HPDE6-E6E7 (cell line): ENCODE results near the gene PPP2R2B.
A peak's percentile ranks its signal among the peaks of the same experiment; 100 is the strongest.
"Not testable (repeated sequence)": the region's sequence is repeated elsewhere in the genome, so short reads cannot be mapped to it uniquely, and the experiment has no call there.

Source experiments
- DNase-seq: peaks from one replicate; pipeline ENCODE4 v3.0.0; 2011; ENCODE audit warnings: missing footprints; ENCODE audit errors: extremely low spot score

The PPP2R2B gene

GRCh38 chr5:146745931-146746577, 132.5 kb downstream of the PPP2R2B start:
- DNase-seq: no peak

GRCh38 chr5:146744068-146744745, 134.3 kb downstream of the PPP2R2B start:
- DNase-seq: no peak

DNA sequence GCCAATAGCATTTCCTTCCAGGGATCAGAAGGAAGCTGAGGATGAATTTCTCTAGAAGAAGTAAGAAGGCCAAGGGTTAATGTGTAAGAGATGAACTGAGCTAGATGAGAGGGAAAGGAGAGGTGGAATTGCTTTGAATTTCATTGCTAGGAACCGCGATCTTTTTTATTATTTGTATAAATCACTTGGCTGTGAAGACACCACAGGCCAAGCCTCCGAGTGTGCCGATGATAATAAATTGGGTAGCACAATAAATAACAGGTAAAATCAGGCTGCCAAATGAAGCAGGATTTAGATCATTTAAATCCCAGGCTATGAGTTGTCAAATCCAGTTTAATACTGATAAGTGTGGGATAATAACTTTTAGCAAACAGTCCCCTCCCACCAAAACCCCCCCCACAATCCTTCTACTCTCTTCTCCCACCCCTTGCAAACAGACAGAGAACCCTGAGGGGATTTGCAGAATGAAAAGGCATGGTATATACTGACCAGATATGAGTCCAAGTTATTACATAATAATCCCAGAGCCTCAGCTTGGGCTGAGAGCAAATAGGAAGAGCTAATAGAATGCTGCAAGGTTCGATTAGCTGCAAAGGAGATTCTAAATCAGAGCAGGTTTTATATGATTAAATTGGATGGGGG, 143.5 kb downstream of the PPP2R2B start:
- DNase-seq: no peak

GRCh38 chr5:146732962-146733361, 145.6 kb downstream of the PPP2R2B start:
- DNase-seq: no peak

DNA sequence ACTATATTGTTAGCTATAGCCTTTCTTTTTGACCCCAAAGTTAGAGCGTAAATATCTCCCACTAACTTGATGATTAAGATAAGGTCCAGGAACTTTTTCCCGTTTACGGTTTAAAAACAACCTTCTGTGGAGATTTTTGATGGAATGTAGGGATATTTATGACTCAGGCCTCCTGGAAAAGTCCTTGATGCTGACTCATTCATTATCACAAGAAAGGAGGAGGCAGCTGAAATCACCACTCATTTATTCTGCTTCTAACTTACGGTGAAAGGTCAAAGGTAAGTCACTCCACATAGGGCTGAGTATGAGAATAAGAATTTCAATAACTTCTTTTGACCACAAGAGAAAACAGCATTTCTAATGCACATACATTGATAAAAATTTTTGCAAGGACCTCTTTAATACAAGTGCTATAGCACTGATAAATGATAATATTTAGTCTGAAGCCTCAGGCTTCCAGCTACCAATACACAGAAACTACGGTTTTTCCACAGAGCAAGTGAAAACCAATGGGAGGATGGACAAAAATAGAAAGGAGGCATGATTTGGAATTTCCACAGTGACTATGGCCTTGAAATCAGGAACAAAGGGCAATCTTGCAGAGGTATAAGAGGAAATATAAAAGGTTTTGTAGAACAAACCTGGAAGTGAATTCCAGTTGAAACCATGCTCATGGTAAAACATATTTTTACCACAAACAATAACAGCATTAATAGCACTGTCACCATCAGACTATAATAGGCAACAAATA, 146.5 kb downstream of the PPP2R2B start:
- DNase-seq: peak; percentile 56

DNA sequence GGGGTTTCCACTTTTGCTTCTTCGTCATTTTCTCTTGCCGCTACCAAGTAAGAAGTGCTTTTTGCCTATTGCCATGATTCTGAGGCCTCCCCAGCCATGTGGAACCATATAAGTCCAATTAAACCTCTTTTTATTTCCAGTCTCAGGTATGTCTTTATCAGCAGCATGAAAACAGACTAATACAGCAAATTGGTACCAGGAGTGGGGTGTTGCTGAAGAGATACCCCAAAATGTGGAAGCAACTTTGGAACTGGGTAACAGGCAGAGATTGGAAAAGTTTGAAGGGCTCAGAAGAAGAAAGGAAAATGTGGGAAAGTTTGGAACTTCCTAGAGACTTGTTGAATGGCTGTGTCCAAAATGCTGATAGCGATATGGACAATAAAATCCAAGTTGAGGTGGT, 149.8 kb downstream of the PPP2R2B start:
- not testable (repeated sequence) for DNase-seq

DNA sequence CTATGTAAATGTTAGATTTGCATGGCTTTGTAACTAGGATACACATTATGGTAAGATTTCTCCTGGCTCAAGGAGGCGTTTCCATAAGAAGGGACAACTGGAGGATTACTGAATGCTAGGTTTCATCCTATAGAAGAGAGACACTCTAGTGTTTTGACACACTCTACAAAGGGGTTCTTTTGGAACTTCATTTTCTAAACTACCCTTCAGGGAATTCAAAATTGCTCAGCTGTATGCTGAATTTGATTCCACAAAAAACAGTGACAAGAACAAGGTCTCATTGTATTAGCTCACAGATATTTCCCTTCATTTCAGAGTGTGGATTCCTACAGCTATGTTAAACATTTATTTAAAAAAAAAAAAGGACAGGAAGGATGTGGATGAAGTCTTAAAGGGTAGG, 151.7 kb downstream of the PPP2R2B start:
- DNase-seq: no peak

- DNase-seq: no peak
Measured at GRCh38 chr5:146726020-146726419, 152.5 kb downstream of the PPP2R2B start.

DNA sequence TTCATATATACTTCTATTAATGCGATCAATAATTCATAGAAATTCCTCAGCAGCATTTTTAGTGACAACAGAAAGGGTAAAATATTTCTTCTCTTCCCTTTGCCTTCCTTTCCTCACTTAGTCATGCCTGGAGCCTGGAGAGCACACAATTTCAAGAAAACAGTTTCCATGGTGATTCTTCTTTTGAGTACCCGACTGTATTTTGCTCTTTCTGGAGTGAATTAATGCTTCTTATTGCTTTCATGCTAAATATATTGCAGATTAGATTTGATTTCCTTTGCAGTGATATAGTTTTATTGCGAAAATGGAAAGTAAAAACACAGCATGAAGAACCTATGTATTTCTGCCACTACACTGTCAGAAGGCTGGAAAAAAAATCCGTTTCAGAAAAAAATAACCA, 153.5 kb downstream of the PPP2R2B start:
- no peak for DNase-seq

DNA sequence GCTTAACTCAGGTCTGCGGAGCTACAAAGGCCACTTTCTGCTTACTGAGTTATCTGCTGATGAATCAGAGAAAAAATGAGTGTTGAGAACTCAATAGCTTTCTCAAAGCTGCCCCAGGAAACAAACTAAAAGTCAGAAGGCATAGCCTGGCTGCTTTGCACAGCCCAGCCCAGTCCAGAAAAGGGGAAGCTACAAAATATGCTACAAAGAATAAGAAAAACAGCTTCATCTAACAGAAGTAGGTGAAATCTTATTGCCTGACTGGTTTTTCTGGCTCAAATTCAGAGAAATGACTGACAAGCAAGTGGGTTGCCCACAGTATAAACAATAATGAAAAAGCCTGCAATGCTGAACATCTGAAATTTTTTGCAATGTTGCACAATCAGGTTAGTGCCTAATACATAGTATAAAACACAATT, 156.2 kb downstream of the PPP2R2B start:
- peak; percentile 19 for DNase-seq

DNA sequence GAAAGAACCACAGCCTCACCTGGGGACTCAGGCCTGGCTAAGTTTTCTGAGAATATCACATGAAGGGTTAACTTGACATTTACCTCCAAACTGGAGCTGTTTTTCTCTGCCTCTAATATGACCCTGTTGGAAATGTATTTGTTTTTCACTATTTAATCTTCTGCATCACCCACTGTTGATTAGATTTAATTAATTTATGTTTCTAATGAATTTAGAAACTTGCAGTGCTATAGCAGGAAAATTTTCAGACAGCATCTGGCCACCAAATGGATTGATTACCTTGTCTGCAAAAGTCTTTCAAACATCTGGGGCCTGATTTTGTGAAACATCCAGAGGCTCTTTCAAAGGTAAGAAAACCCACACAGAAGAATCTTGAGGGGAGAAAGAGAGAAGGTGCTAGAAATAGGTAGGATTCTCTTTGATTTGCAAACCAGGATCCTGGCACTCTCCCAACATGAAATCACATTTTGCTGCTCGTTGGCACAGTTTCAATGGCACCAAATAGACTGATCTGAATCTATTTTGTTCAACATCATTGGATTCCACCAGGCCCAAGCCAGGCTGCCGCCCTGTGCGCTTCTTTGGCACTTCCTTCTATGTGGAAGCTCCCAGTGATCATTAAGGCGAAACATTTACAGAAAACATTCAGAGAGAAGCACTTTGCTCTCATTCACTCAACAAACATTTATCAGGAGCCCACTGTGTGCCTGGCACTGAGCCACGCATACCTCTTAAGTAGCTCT, 157.3 kb downstream of the PPP2R2B start:
- no peak for DNase-seq

- no peak for DNase-seq
Measured at GRCh38 chr5:146720107-146720506, 158.4 kb downstream of the PPP2R2B start.

DNA sequence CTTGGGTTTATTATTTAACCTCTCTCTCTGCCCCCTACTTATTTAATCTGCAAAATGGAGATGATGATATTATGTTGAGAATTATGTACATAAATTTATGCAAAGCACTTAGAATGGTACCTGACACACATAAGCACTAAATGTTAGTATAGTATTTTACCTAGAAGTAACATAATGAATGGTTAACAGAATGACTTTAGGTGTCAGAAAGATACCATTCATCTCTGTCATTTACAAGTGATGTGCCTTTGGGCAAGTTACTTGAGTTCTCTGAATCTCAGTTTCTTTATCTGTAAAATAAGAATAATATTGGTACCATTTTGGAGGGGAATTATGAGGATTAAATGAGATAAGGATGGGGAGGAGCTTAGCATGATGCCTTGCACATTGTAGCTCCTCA, 159.4 kb downstream of the PPP2R2B start:
- no peak for DNase-seq

DNA sequence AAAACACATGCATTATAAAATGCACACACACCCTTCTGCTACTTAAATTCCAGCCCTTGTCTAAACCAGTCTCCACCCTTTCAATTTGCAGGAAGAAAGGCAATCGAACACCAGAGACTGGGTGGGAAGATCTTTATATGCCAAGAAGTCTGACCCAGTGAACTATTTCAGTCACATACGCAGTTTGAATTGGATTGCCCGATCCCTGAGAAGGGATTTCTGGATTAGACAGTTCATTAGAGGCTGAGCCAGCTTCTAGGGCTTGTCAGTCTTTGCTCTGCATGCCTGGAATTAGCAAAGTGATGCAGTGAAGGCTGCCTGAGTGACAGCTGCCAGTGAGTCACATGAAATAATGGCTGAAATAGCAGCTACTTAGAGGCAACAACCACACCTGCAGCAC, 159.9 kb downstream of the PPP2R2B start:
- peak; percentile 31 for DNase-seq

- DNase-seq: no peak
Measured at GRCh38 chr5:146717951-146718350, 160.6 kb downstream of the PPP2R2B start.

DNA sequence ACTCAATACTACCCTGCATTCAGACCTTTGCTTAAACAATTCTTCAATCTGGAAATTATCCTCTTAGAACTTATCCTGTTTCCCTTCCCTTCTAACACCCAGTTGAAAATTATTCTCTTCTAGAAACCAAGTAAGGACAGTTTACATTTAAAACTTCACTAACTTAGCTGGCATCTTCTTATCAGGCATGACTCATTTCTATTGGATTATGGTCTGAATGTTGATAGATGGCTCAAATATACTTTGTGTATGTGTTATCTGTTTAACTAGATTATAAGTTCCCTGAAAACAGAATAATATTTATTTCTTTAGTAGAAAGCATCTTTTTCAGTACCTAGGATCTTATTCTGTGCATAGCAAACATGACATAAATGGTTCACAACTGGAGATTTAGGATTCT, 161.9 kb downstream of the PPP2R2B start:
- no peak for DNase-seq

DNA sequence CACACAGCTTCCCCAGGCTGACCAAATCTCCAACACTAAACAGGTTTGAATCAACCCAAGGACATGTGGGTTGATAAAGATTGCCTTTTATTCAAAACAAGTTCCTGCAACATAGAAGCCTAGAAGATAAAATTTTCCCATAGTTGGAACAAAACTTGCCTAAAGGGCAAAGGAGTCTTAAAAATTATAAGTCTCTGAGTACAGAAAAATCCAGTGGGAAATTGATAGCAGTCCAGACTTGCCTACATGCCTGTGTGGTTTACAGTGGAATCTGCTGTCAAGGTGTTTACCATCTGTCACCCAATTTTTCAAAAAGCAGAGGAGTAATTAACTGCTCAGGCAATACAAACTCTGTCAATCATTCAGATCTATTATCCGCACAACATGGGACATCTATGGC, 168.2 kb downstream of the PPP2R2B start:
- DNase-seq: no peak

DNA sequence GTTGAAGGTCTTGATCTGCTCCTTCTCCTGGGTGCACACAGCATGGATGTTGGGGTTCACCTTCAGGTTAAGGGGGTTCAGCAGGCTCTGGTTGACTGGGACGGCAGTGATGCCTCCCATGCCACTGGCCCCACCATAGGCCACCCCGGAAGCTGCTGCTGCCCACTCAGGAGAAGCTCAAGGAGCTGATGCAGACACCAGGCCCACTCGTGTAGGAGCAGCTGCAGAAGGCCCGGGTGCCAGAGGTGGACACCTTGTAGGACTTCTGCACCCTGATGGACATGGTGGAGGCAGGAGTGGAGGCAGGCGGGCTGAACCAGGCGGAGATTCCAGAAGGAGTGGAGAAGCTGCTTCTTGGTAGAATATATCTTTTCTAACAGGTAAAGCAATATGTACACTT, 171.2 kb downstream of the PPP2R2B start:
- DNase-seq: no peak

DNA sequence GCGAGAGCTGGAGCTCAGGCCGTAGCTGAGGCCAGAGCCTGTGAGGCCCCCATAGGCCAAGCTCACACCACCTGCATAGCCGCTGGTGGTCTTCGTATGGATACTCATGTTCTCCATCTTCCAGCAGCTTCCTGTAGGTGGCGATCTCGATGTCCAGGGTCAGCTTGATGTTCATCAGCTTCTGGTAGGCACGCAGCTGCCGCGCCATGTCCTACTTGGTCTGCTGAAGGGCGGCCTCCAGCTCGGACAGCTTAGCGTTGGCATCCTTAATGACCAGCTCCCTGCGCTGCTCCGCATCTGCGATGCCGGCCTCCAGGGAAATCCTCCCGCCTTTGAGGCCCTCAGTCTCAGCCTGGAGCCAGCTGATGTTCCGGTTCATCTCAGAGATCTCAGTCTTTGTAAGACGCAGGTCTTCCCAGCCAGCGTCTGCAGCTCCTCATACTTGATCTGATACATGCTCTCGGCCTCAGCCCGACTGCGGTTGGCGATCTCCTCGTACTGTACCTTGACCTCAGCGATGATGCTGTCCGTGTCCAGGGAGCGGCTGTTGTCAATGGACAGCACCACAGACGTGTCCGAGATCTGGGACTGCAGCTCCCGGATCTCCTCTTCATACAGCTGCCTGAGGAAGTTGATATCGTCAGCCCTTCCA, 172.1 kb downstream of the PPP2R2B start:
- DNase-seq: no peak

- DNase-seq: no peak
Measured at GRCh38 chr5:146704949-146705665, 173.4 kb downstream of the PPP2R2B start.

- DNase-seq: peak; percentile 70
Measured at GRCh38 chr5:146703899-146704298, 174.7 kb downstream of the PPP2R2B start.
